ENCODE results near the gene RSPO3.

- TF ChIP-seq, protein P1, sequence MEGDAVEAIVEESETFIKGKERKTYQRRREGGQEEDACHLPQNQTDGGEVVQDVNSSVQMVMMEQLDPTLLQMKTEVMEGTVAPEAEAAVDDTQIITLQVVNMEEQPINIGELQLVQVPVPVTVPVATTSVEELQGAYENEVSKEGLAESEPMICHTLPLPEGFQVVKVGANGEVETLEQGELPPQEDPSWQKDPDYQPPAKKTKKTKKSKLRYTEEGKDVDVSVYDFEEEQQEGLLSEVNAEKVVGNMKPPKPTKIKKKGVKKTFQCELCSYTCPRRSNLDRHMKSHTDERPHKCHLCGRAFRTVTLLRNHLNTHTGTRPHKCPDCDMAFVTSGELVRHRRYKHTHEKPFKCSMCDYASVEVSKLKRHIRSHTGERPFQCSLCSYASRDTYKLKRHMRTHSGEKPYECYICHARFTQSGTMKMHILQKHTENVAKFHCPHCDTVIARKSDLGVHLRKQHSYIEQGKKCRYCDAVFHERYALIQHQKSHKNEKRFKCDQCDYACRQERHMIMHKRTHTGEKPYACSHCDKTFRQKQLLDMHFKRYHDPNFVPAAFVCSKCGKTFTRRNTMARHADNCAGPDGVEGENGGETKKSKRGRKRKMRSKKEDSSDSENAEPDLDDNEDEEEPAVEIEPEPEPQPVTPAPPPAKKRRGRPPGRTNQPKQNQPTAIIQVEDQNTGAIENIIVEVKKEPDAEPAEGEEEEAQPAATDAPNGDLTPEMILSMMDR (conservative IDR thresholded peaks at IDR 0.05; ENCODE audit: low read length) = no peak
- no peak for TF ChIP-seq EZH2phosphoT487 (IDR thresholded peaks at IDR 0.05; ENCODE audit: borderline replicate concordance)
Measured at GRCh38 chr6:127219869-127220268, 101.4 kb downstream of the RSPO3 start.
